HG02759 (cell line): ENCODE results near the gene SIRT6.
"Not testable (repeated sequence)": the region's sequence is repeated elsewhere in the genome, so short reads cannot be mapped to it uniquely, and the experiment has no call there.

Source experiments
- ATAC-seq: cut with Tn5 transposase; IDR thresholded peaks from one replicate; pipeline ENCODE4 v1.9.1; 2021; ENCODE audit warnings: mild to moderate bottlenecking, moderate library complexity; ENCODE audit not compliant: unreplicated experiment

Gene SIRT6

GRCh38 chr19:4182084-4182810, at the start of gene SIRT6, which contains the start of gene ANKRD24:
TSS of gene SIRT6 (minus strand) at chr19:4182563. CDS start at chr19:4182539, 24 bp downstream.
TSS of gene ANKRD24 (plus strand) at chr19:4182689. CDS start at chr19:4186426, 3,737 bp downstream.
- peak; percentile 88 for ATAC-seq

GRCh38 chr19:4232139-4232538, 49.8 kb upstream of the SIRT6 start:
- ATAC-seq = not testable (repeated sequence)

GRCh38 chr19:4231521-4231920, 49.2 kb upstream of the SIRT6 start:
- not testable (repeated sequence) for ATAC-seq

GRCh38 chr19:4230237-4230636, 47.9 kb upstream of the SIRT6 start:
- ATAC-seq = not testable (repeated sequence)

GRCh38 chr19:4229179-4229931, 47.0 kb upstream of the SIRT6 start, which contains the start of gene EBI3:
TSS of gene EBI3 (plus strand) at chr19:4229523. CDS start at chr19:4229551, 28 bp downstream.
- peak; percentile 71 for ATAC-seq

- ATAC-seq = no peak
Measured at GRCh38 chr19:4228765-4229178, 46.4 kb upstream of the SIRT6 start.

- ATAC-seq = no peak
Measured at GRCh38 chr19:4227771-4228170, 45.4 kb upstream of the SIRT6 start.

GRCh38 chr19:4225885-4226284, 43.5 kb upstream of the SIRT6 start:
- no peak for ATAC-seq

- ATAC-seq = no peak
Measured at GRCh38 chr19:4224470-4224869, 42.1 kb upstream of the SIRT6 start.

GRCh38 chr19:4220188-4220587, 37.8 kb upstream of the SIRT6 start:
- ATAC-seq = no peak

GRCh38 chr19:4218523-4218922, 36.2 kb upstream of the SIRT6 start:
- not testable (repeated sequence) for ATAC-seq

GRCh38 chr19:4217429-4218264, 35.3 kb upstream of the SIRT6 start:
- ATAC-seq = no peak

- no peak for ATAC-seq
Measured at GRCh38 chr19:4216846-4217245, 34.5 kb upstream of the SIRT6 start.

- no peak for ATAC-seq
Measured at GRCh38 chr19:4215807-4216206, 33.4 kb upstream of the SIRT6 start.

- no peak for ATAC-seq
Measured at GRCh38 chr19:4213116-4213515, 30.8 kb upstream of the SIRT6 start.

- no peak for ATAC-seq
Measured at GRCh38 chr19:4210166-4210731, 27.9 kb upstream of the SIRT6 start.

- ATAC-seq = no peak
Measured at GRCh38 chr19:4208385-4209094, 26.2 kb upstream of the SIRT6 start.

- ATAC-seq = no peak
Measured at GRCh38 chr19:4206818-4207484, 24.6 kb upstream of the SIRT6 start.

GRCh38 chr19:4201798-4202197, 19.4 kb upstream of the SIRT6 start:
- ATAC-seq = no peak
